ENCODE data around the gene SNX14. TPM values are rescaled to one million over a fixed set of nuclear protein-coding genes. Genes with fewer than 3 reads are reported as not detected.

Gene SNX14
- total and polyA plus RNA-seq, 2 of the 8 experiments (the other 6 are each of a cell fraction or from before 2014, with no cell fraction given), result 11.9 to 24.2 TPM

GRCh38 chr6:85614780-85615179 is 21.1 kb upstream of the SNX14 start:
- H3K23me2 ChIP-seq (ENCODE audit: low read depth, low read length), result no peaks in the 10 kb centered on the region
- H2BK20ac ChIP-seq (ENCODE audit: low read length), result no peak overlapping the region
- WGBS, 2 experiments (ENCODE audit: extremely low coverage in 1 of 2, insufficient coverage in 1 of 2, insufficient read length in 1 of 2, insufficient replicate concordance in 2 of 2, low coverage in 1 of 2, low lambda C conversion rate in 2 of 2, missing lambda C conversion rate in 1 of 2), result 94% methylated on average over 14 of the region's 17 CpGs; no CpG with 5 or more reads in 1 of the 2 experiments
- peaks cover 3% of the 10 kb centered on the region in 2 experiments for H4K20me1 ChIP-seq (replicated peaks in 1 of 2; ENCODE audit: control insufficient read depth in 1 of 2, insufficient read depth in 2 of 2, low read length in 2 of 2)
- H3K9ac ChIP-seq (replicated peaks in 1 of 4; ENCODE audit: extremely low read depth in 1 of 4, low read depth in 3 of 4, low read length in 3 of 4), result no peak overlapping the region
- no peak overlapping the region for H2BK120ac ChIP-seq (replicated peaks; ENCODE audit: low read depth, low read length)
- peaks cover 0 to 35% of the 10 kb centered on the region in 2 experiments; a peak in 2 of 4 replicates for H3K79me2 ChIP-seq (ENCODE audit: control insufficient read depth in 1 of 2, insufficient read depth in 2 of 2, low read length in 2 of 2)
- H3K56ac ChIP-seq (replicated peaks; ENCODE audit: insufficient read length, low read depth, low read length), result no peak overlapping the region
- H3K4ac ChIP-seq (replicated peaks; ENCODE audit: insufficient read length, low read depth, low read length), result no peak overlapping the region
- FAIRE-seq, result no peak
- no peaks in the 10 kb centered on the region for H3K4me1 ChIP-seq (replicated peaks in 1 of 4; ENCODE audit: control insufficient read depth in 3 of 4, insufficient read depth in 4 of 4, low read length in 3 of 4)
- H2BK15ac ChIP-seq (ENCODE audit: low read length), result no peak overlapping the region
- no peak overlapping the region for H4K5ac ChIP-seq (ENCODE audit: insufficient read length, low read depth, low read length)
- no peak overlapping the region for H4K91ac ChIP-seq (replicated peaks; ENCODE audit: insufficient read length, low read length)
- no peak overlapping the region for H3K18ac ChIP-seq (ENCODE audit: extremely low read depth, low read length)
- DNase-seq (ENCODE audit: low read depth in 1 of 2, low spot score in 2 of 2), result no peak
- H3K27me3 ChIP-seq (replicated peaks in 1 of 4; ENCODE audit: control insufficient read depth in 3 of 4, extremely low read depth in 1 of 4, insufficient read depth in 3 of 4, low read length in 3 of 4), result no peaks in the 10 kb centered on the region
- H3K36me3 ChIP-seq (ENCODE audit: control insufficient read depth in 2 of 4, insufficient read depth in 4 of 4, low read length in 3 of 4), result peaks cover 12 to 99% (median 67%) of the 10 kb centered on the region in 4 experiments
- H3K9me3 ChIP-seq (ENCODE audit: insufficient read depth in 2 of 2, low read depth in 1 of 2, low read length in 1 of 2), result no peaks in the 10 kb centered on the region
- ChIA-PET CTCF (ENCODE audit: partially characterized antibody) (no interaction called here), POLR2A (ENCODE audit: partially characterized antibody) (interaction anchor here (1.0 to 1.5 kb wide), 3 partner anchors 12 to 64 kb away, joined by 4 to 8 read pairs (median 6); no protein-coding TSS in a partner anchor)
- H3K4me3 ChIP-seq (ENCODE audit: extremely low read depth in 1 of 4, insufficient read depth in 2 of 4, low read depth in 3 of 4, low read length in 4 of 4), result no peak overlapping the region
- no peak overlapping the region for H3K14ac ChIP-seq (ENCODE audit: insufficient read length)
- no peak overlapping the region for H2BK12ac ChIP-seq (ENCODE audit: low read depth, low read length)
- no peak overlapping the region for H2AFZ ChIP-seq (ENCODE audit: low read length)
- H2BK5ac ChIP-seq (ENCODE audit: low read depth, low read length), result no peak overlapping the region
- H3K79me1 ChIP-seq (ENCODE audit: low read depth, low read length), result no peaks in the 10 kb centered on the region
- H4K8ac ChIP-seq (ENCODE audit: extremely low read depth, insufficient read depth, low read length), result peak overlapping the region; percentile 35; the same call in 1 of the 2 replicates
- H3K27ac ChIP-seq (ENCODE audit: low read depth, low read length), result no peak overlapping the region
- H2AK5ac ChIP-seq (ENCODE audit: low read depth, low read length), result no peak overlapping the region
- H3K4me2 ChIP-seq (ENCODE audit: insufficient read depth in 1 of 2, low read depth in 2 of 2, low read length in 2 of 2), result no peak overlapping the region
- no peak overlapping the region for H3K23ac ChIP-seq (ENCODE audit: insufficient read length)
- TF ChIP-seq, protein P1, sequence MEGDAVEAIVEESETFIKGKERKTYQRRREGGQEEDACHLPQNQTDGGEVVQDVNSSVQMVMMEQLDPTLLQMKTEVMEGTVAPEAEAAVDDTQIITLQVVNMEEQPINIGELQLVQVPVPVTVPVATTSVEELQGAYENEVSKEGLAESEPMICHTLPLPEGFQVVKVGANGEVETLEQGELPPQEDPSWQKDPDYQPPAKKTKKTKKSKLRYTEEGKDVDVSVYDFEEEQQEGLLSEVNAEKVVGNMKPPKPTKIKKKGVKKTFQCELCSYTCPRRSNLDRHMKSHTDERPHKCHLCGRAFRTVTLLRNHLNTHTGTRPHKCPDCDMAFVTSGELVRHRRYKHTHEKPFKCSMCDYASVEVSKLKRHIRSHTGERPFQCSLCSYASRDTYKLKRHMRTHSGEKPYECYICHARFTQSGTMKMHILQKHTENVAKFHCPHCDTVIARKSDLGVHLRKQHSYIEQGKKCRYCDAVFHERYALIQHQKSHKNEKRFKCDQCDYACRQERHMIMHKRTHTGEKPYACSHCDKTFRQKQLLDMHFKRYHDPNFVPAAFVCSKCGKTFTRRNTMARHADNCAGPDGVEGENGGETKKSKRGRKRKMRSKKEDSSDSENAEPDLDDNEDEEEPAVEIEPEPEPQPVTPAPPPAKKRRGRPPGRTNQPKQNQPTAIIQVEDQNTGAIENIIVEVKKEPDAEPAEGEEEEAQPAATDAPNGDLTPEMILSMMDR (IDR thresholded peaks at IDR 0.05; ENCODE audit: control extremely low read depth in 1 of 3, insufficient read depth in 1 of 3, low read depth in 1 of 3, low read length in 3 of 3), result no peak
- TF ChIP-seq PHF8 (conservative IDR thresholded peaks at IDR 0.05; ENCODE audit: low read depth, low read length) (no peak), HDAC6 (IDR thresholded peaks at IDR 0.05; ENCODE audit: low read depth, low read length) (no peak), ATF2 (IDR thresholded peaks at IDR 0.05; ENCODE audit: low read length) (no peak), SRF (IDR thresholded peaks at IDR 0.05; ENCODE audit: low read depth, low read length) (no peak), SAP30 (IDR thresholded peaks at IDR 0.05; ENCODE audit: insufficient read depth, insufficient replicate concordance, low read length) (no peak), ATF3 (IDR thresholded peaks at IDR 0.05; ENCODE audit: insufficient read depth, low read depth, low read length) (no peak)
- TF ChIP-seq, protein P2, sequence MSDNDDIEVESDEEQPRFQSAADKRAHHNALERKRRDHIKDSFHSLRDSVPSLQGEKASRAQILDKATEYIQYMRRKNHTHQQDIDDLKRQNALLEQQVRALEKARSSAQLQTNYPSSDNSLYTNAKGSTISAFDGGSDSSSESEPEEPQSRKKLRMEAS (IDR thresholded peaks at IDR 0.05), result no peak

Measured in H1 (cell line).